ENCODE data around the gene ACER3. TPM values are rescaled to one million over a fixed set of nuclear protein-coding genes. Genes with fewer than 3 reads are reported as not detected.

The ACER3 gene
- total and polyA plus RNA-seq, 4 donors, result 1.9 to 5.9 (median 4.2) TPM

DNA sequence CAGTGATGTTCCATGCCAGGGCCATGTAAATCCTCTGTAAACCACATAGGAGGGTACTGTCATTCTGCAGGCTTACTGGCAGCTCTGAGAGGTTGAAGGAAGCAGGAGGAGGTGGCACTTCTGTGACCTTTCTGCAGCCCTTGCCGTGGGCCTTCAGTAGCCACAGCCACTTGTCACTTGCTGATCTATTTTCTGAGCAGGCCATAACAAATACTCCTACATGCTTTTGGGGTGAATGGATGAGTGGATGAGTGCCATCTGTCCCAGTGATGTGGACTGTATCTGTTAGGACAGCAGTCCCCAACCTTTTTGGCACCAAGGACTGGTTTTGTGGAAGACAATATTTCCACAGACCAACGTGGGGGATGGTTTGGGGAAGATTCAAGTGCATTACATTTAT is 183.6 kb downstream of the ACER3 start:
- Histone ChIP-seq H3K27ac (ENCODE audit: low read depth in 1 of 2, low read length in 2 of 2) (no peak overlapping the region), H3K9ac (ENCODE audit: low read depth in 1 of 2, low read length in 2 of 2) (no peak overlapping the region), H3K4me1 (ENCODE audit: control insufficient read depth in 4 of 4, insufficient read depth in 4 of 4, low read length in 3 of 4) (peaks cover 5 to 22% (median 10%) of the 10 kb centered on the region in 4 donors), H3K4me3 (ENCODE audit: low read depth in 1 of 3, low read length in 3 of 3) (no peak overlapping the region), H3K27me3 (ENCODE audit: control insufficient read depth in 4 of 4, insufficient read depth in 4 of 4, low read length in 3 of 4) (peaks cover 0 to 5% (median 3%) of the 10 kb centered on the region in 4 donors), H3K9me3 (ENCODE audit: control insufficient read depth in 4 of 4, low read length in 3 of 4) (no peaks in the 10 kb centered on the region), H3K36me3 (ENCODE audit: control insufficient read depth in 4 of 4, insufficient read depth in 3 of 4, low read depth in 1 of 4, low read length in 3 of 4) (no peaks in the 10 kb centered on the region)
- 79% methylated on average over 2 of the region's 2 CpGs for WGBS
- TF ChIP-seq TAF1 (conservative IDR thresholded peaks at IDR 0.05) (no peak), JUND (IDR thresholded peaks at IDR 0.05) (no peak), YY1 (IDR thresholded peaks at IDR 0.05) (no peak), HNF4A (conservative IDR thresholded peaks at IDR 0.05) (no peak), NR2F2 (IDR thresholded peaks at IDR 0.05) (no peak), HNF4G (IDR thresholded peaks at IDR 0.05) (no peak), SP1 (IDR thresholded peaks at IDR 0.05) (no peak), RAD21 (IDR thresholded peaks at IDR 0.05) (no peak)
- TF ChIP-seq, protein P1, sequence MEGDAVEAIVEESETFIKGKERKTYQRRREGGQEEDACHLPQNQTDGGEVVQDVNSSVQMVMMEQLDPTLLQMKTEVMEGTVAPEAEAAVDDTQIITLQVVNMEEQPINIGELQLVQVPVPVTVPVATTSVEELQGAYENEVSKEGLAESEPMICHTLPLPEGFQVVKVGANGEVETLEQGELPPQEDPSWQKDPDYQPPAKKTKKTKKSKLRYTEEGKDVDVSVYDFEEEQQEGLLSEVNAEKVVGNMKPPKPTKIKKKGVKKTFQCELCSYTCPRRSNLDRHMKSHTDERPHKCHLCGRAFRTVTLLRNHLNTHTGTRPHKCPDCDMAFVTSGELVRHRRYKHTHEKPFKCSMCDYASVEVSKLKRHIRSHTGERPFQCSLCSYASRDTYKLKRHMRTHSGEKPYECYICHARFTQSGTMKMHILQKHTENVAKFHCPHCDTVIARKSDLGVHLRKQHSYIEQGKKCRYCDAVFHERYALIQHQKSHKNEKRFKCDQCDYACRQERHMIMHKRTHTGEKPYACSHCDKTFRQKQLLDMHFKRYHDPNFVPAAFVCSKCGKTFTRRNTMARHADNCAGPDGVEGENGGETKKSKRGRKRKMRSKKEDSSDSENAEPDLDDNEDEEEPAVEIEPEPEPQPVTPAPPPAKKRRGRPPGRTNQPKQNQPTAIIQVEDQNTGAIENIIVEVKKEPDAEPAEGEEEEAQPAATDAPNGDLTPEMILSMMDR (IDR thresholded peaks at IDR 0.05; ENCODE audit: low read depth, low read length, missing input control), result no peak
- TF ChIP-seq, protein P2, sequence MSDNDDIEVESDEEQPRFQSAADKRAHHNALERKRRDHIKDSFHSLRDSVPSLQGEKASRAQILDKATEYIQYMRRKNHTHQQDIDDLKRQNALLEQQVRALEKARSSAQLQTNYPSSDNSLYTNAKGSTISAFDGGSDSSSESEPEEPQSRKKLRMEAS (IDR thresholded peaks at IDR 0.05), result no peak
- TF ChIP-seq, protein P3, sequence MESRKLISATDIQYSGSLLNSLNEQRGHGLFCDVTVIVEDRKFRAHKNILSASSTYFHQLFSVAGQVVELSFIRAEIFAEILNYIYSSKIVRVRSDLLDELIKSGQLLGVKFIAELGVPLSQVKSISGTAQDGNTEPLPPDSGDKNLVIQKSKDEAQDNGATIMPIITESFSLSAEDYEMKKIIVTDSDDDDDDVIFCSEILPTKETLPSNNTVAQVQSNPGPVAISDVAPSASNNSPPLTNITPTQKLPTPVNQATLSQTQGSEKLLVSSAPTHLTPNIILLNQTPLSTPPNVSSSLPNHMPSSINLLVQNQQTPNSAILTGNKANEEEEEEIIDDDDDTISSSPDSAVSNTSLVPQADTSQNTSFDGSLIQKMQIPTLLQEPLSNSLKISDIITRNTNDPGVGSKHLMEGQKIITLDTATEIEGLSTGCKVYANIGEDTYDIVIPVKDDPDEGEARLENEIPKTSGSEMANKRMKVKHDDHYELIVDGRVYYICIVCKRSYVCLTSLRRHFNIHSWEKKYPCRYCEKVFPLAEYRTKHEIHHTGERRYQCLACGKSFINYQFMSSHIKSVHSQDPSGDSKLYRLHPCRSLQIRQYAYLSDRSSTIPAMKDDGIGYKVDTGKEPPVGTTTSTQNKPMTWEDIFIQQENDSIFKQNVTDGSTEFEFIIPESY (IDR thresholded peaks at IDR 0.05), result no peak
- DNase-seq (ENCODE audit: low spot score), result no peak

DNA sequence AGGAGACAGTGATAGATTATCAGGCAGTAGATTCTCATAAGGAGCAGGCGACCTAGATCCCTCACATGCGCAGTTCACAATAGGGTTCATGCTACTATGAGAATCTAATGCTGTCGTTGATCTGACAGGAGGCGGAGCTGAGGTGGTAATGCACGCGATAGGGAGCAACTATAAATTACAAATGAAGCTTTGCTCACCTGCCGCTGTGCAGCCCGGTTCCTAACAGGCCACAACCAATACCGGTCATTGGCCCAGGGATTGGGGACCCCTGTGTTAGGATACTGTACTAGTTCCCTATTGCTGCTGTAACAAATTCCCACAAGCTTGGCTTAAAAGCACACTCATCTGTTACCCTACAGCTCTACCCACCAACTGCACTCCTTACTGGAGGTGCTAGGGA is 184.2 kb downstream of the ACER3 start:
- peaks cover 0 to 5% (median 3%) of the 10 kb centered on the region in 4 donors for H3K27me3 ChIP-seq (ENCODE audit: control insufficient read depth in 4 of 4, insufficient read depth in 4 of 4, low read length in 3 of 4)
- no peak for DNase-seq (ENCODE audit: low spot score)
- no peak for TF ChIP-seq TAF1 (conservative IDR thresholded peaks at IDR 0.05)
- no peak for TF ChIP-seq YY1 (IDR thresholded peaks at IDR 0.05)
- no peak overlapping the region for H3K27ac ChIP-seq (ENCODE audit: low read depth in 1 of 2, low read length in 2 of 2)
- H3K36me3 ChIP-seq (ENCODE audit: control insufficient read depth in 4 of 4, insufficient read depth in 3 of 4, low read depth in 1 of 4, low read length in 3 of 4), result no peaks in the 10 kb centered on the region
- H3K4me1 ChIP-seq (ENCODE audit: control insufficient read depth in 4 of 4, insufficient read depth in 4 of 4, low read length in 3 of 4), result peaks cover 5 to 17% (median 8%) of the 10 kb centered on the region in 4 donors
- WGBS, result 97% methylated on average over 9 of the region's 9 CpGs
- H3K9me3 ChIP-seq (ENCODE audit: control insufficient read depth in 4 of 4, low read length in 3 of 4), result no peaks in the 10 kb centered on the region
- no peak overlapping the region for H3K9ac ChIP-seq (ENCODE audit: low read depth in 1 of 2, low read length in 2 of 2)
- no peak overlapping the region for H3K4me3 ChIP-seq (ENCODE audit: low read depth in 1 of 3, low read length in 3 of 3)

DNA sequence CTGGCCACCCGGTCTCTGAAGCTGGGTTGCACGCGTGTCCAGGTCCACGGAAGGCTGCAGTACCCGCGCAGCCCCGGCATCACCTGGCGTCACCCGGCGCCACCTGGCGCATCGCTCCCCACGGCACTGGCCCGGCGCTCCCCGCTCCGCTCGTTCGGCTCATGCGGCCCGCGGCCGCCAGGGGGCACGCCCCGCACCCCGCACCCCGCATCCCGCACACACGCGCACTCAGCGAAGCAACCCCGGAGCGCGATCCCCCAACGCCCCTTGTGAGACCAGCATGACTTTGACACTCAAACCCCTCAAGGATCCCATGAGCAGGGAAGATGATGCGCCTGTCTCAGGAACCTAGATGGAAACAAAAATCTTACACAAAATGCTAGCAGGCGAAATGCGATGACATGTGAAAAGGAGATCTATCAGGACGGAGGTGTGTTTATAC is 185.4 kb downstream of the ACER3 start:
- Histone ChIP-seq H3K4me3 (ENCODE audit: low read depth in 1 of 3, low read length in 3 of 3) (no peak overlapping the region), H3K4me1 (ENCODE audit: control insufficient read depth in 4 of 4, insufficient read depth in 4 of 4, low read length in 3 of 4) (peaks cover 5 to 11% (median 8%) of the 10 kb centered on the region in 4 donors)
- peak; percentile 78 for DNase-seq (ENCODE audit: low spot score)

More for the DNA sequence above, 185.4 kb downstream of the ACER3 start:
- TF ChIP-seq, protein P1 (IDR thresholded peaks at IDR 0.05; ENCODE audit: low read depth, low read length, missing input control), result peak; percentile 76
- TF ChIP-seq YY1 (IDR thresholded peaks at IDR 0.05), result no peak
- peak in 1 of 2 donors; percentile 77 for TF ChIP-seq RAD21 (IDR thresholded peaks at IDR 0.05)
- no peak for TF ChIP-seq SP1 (IDR thresholded peaks at IDR 0.05)
- TF ChIP-seq, protein P3 (IDR thresholded peaks at IDR 0.05), result no peak
- WGBS, result 5% methylated on average over 39 of the region's 39 CpGs
- H3K9ac ChIP-seq (ENCODE audit: low read depth in 1 of 2, low read length in 2 of 2), result no peak overlapping the region
- H3K27me3 ChIP-seq (ENCODE audit: control insufficient read depth in 4 of 4, insufficient read depth in 4 of 4, low read length in 3 of 4), result peaks cover 0 to 3% (median 0%) of the 10 kb centered on the region in 4 donors
- H3K9me3 ChIP-seq (ENCODE audit: control insufficient read depth in 4 of 4, low read length in 3 of 4), result no peaks in the 10 kb centered on the region
- no peaks in the 10 kb centered on the region for H3K36me3 ChIP-seq (ENCODE audit: control insufficient read depth in 4 of 4, insufficient read depth in 3 of 4, low read depth in 1 of 4, low read length in 3 of 4)
- H3K27ac ChIP-seq (ENCODE audit: low read depth in 1 of 2, low read length in 2 of 2), result no peak overlapping the region

Measured in liver (tissue), 9 donors.